Large intestine (tissue), 3 donors: ENCODE results near the gene GALNT17. TPM values are rescaled to one million over a fixed set of nuclear protein-coding genes. Genes with fewer than 3 reads are reported as not detected.

Experiments used
- DNase-seq, 2 donors: peaks; one replicate each; pipeline versions ENCODE4 v3.0.0 to v3.0.0-alpha.2; 2013
- H3K27ac ChIP-seq: one replicate; pipeline ENCODE4 v1.5.1; 2013; ENCODE audit warnings: low read length
- H3K27me3 ChIP-seq: 2 replicates; pipeline ENCODE4 v1.6.1; 2013; ENCODE audit warnings: low read length; ENCODE audit not compliant: control insufficient read depth, insufficient read depth
- H3K36me3 ChIP-seq: 2 replicates; pipeline ENCODE4 v1.6.1; 2013; ENCODE audit warnings: low read length; ENCODE audit not compliant: control insufficient read depth, insufficient read depth
- H3K4me1 ChIP-seq: one replicate; pipeline ENCODE4 v1.6.1; 2013; ENCODE audit warnings: low read length; ENCODE audit not compliant: control insufficient read depth, insufficient read depth
- H3K4me3 ChIP-seq: one replicate; pipeline ENCODE4 v1.5.1; 2013; ENCODE audit warnings: low read length
- H3K9me3 ChIP-seq: one replicate; pipeline ENCODE4 v1.6.1; 2013; ENCODE audit warnings: mild to moderate bottlenecking, low read depth, low read length, moderate library complexity; ENCODE audit not compliant: control insufficient read depth
- WGBS: methylation state at CpG from one replicate; pipeline ENCODE4 v1.1.5; 2013; ENCODE audit warnings: low lambda C conversion rate; ENCODE audit not compliant: insufficient coverage; 5-methylcytosine and 5-hydroxymethylcytosine counted together
- polyA plus RNA-seq: library from polyadenylated mRNA; unstranded; fragments of 120-200 nt; gene quantifications from one replicate; pipeline ENCODE4 v1.2.1, GENCODE V29; 2013

Gene GALNT17
- polyA plus RNA-seq, 1 donor, result 2.7 TPM

DNA sequence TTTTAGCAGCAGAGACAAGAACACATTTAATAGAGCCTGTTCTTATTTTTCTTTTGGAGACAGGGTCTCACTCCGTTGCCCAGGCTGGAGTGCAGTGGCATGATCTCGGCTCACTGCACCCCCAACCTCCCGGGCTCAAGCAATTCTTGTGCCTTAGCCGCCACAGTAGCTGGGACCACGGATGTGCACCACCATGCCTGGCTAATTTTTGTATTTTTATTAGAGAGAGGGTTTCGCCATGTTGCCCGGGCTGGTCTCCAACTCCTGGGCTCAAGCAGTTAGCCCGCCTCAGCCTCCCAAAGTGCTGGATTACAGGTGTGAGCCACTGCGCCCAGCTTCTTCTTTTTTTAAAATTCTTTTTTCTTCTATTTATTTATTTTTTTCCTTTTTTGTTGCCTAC is 23.3 kb downstream of the GALNT17 start:
- Histone ChIP-seq H3K27me3 (no peaks in the 10 kb centered on the region), H3K27ac (no peak overlapping the region), H3K4me1 (no peaks in the 10 kb centered on the region), H3K9me3 (no peaks in the 10 kb centered on the region), H3K36me3 (no peaks in the 10 kb centered on the region), H3K4me3 (no peak overlapping the region)
- DNase-seq, result no peak
- WGBS, result 100% methylated on average over 2 of the region's 9 CpGs

DNA sequence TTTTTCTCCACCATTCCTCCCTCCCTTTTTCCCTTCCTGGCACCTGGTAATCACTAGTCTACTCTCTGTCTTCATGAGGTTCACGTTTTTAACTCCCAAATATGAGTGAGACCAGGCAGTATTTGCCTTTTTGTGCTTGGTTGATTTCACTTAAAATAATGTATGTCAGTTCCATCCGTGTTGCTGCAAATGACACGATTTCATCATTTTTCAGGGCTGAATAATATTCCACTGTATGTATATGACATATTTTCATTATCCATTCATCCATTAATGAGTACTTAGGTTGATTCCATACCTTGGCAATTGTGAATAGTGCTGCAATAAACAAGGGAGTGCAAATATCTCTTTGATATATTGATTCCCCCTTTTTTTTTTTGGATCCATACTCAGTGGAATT is 25.8 kb downstream of the GALNT17 start:
- H3K4me1 ChIP-seq, result no peaks in the 10 kb centered on the region
- no peaks in the 10 kb centered on the region for H3K9me3 ChIP-seq
- DNase-seq, result no peak
- no peak overlapping the region for H3K4me3 ChIP-seq
- H3K27me3 ChIP-seq, result no peaks in the 10 kb centered on the region
- 100% methylated on average over 1 of the region's 3 CpGs for WGBS
- H3K27ac ChIP-seq, result no peak overlapping the region
- H3K36me3 ChIP-seq, result no peaks in the 10 kb centered on the region

DNA sequence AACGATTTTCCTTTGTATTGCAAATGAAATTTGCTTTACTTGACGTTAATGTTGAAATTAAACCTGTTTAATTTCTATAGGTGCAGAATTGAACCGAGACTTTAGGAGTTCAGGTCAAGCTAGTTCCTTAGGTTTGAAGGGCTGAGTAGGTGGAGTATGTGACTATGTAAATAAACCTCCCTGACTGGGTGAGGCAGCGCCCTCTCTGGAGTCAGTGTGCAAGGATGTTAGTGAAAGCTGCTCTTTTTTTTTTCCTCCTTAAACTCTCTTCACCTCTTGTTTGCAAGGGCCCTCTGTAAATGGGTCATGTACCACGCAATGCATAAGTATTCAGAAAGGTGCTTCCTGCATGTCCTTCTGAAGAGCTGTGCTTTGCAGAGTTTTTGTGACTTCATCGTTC is 33.8 kb downstream of the GALNT17 start:
- no peak for DNase-seq
- H3K4me1 ChIP-seq, result no peaks in the 10 kb centered on the region
- no peak overlapping the region for H3K27ac ChIP-seq
- H3K36me3 ChIP-seq, result no peaks in the 10 kb centered on the region
- H3K9me3 ChIP-seq, result no peaks in the 10 kb centered on the region
- H3K27me3 ChIP-seq, result no peaks in the 10 kb centered on the region
- no peak overlapping the region for H3K4me3 ChIP-seq
- no CpG with 5 or more reads among the region's 6 CpGs for WGBS

DNA sequence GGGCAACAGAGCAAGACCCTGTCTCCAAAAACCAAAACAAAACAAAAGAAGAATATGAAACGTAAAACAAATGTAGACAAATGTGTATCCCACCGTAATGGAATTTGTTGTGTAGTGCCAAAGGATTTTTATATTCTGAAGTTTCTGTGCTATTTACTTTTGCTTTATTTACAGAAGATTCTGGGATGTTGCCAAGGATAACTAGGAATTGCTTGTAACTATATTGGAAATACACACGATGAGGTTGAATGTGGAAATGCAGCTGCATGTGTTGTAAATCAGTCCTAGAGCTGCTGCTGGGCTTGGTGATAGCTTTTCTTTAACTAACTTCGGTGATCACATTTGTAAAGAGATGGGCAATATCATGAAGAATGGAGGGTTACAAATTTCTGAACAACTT is 39.5 kb downstream of the GALNT17 start:
- no peak for DNase-seq
- H3K27me3 ChIP-seq, result no peaks in the 10 kb centered on the region
- H3K27ac ChIP-seq, result no peak overlapping the region
- H3K4me1 ChIP-seq, result no peaks in the 10 kb centered on the region
- WGBS, result 83% methylated on average over 2 of the region's 4 CpGs
- H3K9me3 ChIP-seq, result no peaks in the 10 kb centered on the region
- H3K4me3 ChIP-seq, result no peak overlapping the region
- no peaks in the 10 kb centered on the region for H3K36me3 ChIP-seq

DNA sequence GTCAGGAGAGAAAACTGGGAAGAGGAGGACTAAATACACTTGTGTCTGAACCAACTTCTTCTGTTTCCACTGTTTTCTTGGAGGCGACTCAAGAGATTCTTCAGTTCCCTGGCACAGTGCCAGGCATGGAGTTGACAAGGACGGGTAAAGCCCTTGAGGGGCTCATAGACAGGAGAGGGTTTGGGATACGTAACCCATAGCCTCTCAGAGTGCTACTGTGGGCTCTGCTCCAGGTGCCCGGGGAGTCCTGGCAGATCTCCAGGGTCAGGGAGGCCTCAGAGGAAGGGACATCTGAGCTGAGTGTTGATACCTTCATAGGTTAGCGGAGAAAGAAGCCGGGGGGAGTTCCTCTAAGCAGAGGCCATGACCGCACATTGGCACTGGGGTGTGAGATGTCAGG is 42.0 kb downstream of the GALNT17 start:
- DNase-seq, result no peak
- no peaks in the 10 kb centered on the region for H3K27me3 ChIP-seq
- no peaks in the 10 kb centered on the region for H3K9me3 ChIP-seq

DNA sequence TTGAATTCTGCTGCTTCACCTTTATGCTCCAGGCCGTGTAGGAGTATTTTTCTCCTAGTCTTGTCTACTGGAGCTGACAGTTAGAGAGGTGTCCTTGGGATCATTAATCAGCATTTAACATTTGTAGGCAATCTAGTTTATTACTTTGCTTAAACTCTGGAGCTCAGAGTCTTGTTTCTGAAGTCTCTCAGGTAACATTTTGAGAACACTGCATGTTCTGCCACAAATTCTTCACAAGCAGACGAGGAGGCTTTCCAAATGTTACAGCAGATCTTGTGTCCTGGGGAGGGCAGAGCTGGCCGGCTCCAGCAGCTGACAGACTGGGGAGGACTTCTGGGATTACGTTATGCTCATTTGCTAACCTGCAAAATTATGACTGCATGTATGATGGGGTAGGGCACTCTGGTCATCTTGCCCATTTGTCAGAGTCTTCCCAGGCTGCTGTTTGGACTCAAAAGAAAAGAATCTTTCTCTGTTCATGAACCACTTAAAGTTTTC is 50.5 kb downstream of the GALNT17 start:
- Histone ChIP-seq H3K27ac (no peak overlapping the region), H3K36me3 (no peaks in the 10 kb centered on the region), H3K27me3 (no peaks in the 10 kb centered on the region), H3K9me3 (no peaks in the 10 kb centered on the region), H3K4me3 (no peak overlapping the region), H3K4me1 (no peaks in the 10 kb centered on the region)
- no CpG with 5 or more reads among the region's 4 CpGs for WGBS
- no peak for DNase-seq

More for the DNA sequence above, 42.0 kb downstream of the GALNT17 start:
- H3K36me3 ChIP-seq, result no peaks in the 10 kb centered on the region
- H3K4me1 ChIP-seq, result no peaks in the 10 kb centered on the region
- no peak overlapping the region for H3K27ac ChIP-seq
- WGBS, result no CpG with 5 or more reads among the region's 7 CpGs
- H3K4me3 ChIP-seq, result no peak overlapping the region

DNA sequence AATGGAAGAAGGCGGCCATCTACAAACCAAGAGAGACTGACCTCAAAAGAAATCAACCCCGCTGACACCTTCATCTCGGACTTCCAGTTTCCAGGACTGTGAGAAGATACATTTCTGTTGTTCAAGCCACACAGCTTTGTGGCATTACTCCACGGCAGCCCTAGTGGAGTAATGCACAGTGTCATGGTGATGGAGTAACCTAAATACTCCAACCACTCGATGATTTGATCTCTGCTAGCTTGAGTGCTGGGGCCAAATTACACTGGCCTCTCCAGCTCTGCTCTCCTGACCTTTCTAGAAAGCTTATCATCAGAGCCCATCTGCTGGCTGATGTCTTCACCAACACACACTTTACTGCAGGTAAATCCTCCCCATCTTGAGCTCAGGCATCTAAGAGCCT is 52.2 kb downstream of the GALNT17 start:
- Histone ChIP-seq H3K4me3 (no peak overlapping the region), H3K27ac (no peak overlapping the region), H3K9me3 (no peaks in the 10 kb centered on the region), H3K27me3 (no peaks in the 10 kb centered on the region), H3K36me3 (no peaks in the 10 kb centered on the region), H3K4me1 (no peaks in the 10 kb centered on the region)
- no peak for DNase-seq
- WGBS, result 67% methylated on average over 1 of the region's 5 CpGs

DNA sequence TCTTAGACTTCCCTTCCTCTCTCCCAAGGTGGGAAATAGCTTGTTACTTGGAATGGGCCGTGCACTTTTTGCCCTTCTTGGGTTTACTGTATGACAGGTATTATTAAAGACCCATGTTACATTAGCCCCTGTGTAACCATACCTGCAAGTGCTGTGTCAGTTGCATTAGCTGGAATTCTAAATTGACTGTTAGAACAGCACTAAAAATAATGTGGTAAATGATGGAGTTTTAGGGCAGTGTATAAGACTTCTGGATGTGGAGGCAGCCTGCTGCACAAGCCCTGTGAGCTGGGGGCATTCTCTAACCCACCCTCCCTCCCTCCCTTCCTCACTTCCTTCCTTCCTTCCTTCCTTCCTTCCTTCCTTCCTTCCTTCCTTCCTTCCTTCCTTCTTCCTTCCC is 52.7 kb downstream of the GALNT17 start:
- H3K9me3 ChIP-seq, result no peaks in the 10 kb centered on the region
- H3K36me3 ChIP-seq, result no peaks in the 10 kb centered on the region
- DNase-seq, result no peak
- no peaks in the 10 kb centered on the region for H3K27me3 ChIP-seq
- H3K4me3 ChIP-seq, result no peak overlapping the region
- H3K27ac ChIP-seq, result no peak overlapping the region
- WGBS, result no CpG with 5 or more reads among the region's 1 CpG
- H3K4me1 ChIP-seq, result no peaks in the 10 kb centered on the region

DNA sequence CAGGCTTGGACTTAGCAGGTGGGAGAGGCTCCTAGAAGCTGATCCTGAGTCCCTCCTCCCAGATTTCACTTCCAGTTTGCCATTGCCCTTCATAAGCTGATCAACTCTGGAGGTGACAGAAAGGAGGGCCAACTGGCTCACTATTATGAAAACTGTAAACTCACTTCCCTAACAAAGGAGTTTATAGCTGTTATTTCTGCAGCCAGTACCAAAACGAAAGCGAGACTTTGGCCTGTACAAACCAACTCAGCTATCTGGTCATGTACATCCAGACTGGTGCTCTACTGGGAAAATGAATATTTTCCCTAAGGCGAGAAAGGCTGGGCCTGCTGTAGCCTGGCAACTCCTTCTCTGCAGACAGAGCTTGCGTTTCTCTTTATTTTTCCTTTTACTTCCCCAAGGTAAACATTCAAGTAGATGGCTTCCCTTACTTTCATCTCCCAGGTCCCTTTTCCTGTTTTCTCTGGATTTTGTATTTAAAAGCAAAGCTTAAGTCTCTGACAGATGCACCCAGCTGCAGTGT is 54.7 kb downstream of the GALNT17 start:
- H3K27ac ChIP-seq, result no peak overlapping the region

DNA sequence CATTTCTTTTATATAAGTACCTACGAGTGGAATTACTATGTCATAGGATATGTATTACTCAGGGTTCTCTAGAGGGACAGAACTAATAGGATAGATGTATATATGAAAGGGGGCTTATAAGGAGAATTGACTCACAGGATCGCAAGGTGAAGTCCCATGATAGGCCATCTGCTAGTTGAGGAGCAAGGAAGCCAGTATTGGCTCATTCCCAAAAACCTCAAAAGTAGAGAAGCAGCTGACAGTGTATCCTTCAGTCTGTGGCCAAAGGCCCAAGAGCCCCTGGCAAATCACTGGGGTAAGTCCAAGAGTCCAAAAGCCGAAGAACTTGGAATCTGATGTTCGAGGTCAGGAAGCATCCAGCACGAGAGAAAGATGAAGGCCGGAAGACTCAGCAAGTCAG is 59.8 kb downstream of the GALNT17 start:
- WGBS, result 100% methylated on average over 1 of the region's 6 CpGs
- Histone ChIP-seq H3K9me3 (no peaks in the 10 kb centered on the region), H3K27me3 (no peaks in the 10 kb centered on the region), H3K27ac (no peak overlapping the region), H3K36me3 (no peaks in the 10 kb centered on the region), H3K4me3 (no peak overlapping the region), H3K4me1 (no peaks in the 10 kb centered on the region)
- DNase-seq, result no peak

More for the DNA sequence above, 54.7 kb downstream of the GALNT17 start:
- Histone ChIP-seq H3K4me1 (no peaks in the 10 kb centered on the region), H3K27me3 (no peaks in the 10 kb centered on the region), H3K4me3 (no peak overlapping the region), H3K9me3 (no peaks in the 10 kb centered on the region), H3K36me3 (no peaks in the 10 kb centered on the region)
- DNase-seq, result no peak
- 82% methylated on average over 2 of the region's 4 CpGs for WGBS

DNA sequence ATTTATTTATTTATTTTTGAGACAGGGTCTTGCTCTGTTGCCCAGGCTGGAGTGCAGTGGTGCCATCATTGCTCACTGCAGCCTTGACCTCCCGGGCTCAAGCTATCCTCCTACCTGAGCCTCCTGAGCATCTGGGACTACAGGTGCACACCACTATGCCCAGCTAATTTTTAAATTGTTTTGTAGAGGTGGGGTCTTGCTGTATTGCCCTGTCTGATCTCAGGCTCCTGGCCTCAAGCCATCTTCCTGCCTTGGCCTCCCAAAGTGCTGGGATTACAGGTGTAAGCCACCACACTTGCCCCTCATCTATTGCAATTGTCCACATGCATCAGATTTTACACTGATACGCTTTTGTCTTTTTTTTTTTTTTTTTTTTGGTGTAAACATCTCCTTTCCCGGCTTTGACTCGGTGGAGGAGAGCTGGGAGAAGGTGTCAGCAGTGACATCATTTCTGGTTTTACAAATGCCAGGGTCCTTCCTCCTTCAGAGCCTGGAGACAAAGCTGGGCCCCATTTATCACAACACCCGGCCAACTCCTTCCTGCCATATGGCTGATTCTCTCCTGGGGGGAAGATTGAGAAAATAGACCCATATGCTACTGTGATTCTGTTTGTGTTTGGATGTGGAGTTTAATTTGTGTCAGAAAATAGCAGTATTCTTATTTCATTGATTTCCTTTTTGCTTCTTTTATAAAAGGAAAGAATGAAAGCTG is 61.3 kb downstream of the GALNT17 start:
- no peak for DNase-seq
- no CpG with 5 or more reads among the region's 5 CpGs for WGBS
- no peak overlapping the region for H3K4me3 ChIP-seq
- no peaks in the 10 kb centered on the region for H3K9me3 ChIP-seq
- H3K27me3 ChIP-seq, result no peaks in the 10 kb centered on the region
- H3K27ac ChIP-seq, result no peak overlapping the region
- H3K36me3 ChIP-seq, result no peaks in the 10 kb centered on the region
- H3K4me1 ChIP-seq, result no peaks in the 10 kb centered on the region
